ENCODE measurements around the gene MAP3K2. TPM values are rescaled to one million over a fixed set of nuclear protein-coding genes. Genes with fewer than 3 reads are reported as not detected.

Gene MAP3K2
- total RNA-seq, 1 experiment from 2014 or later: 38.7 TPM

GRCh38 chr2:127256381-127256780 is 131.4 kb downstream of the MAP3K2 start:
- Mint-ChIP-seq H3K4me3 (ENCODE audit: unreplicated experiment) (no peak overlapping the region), H3K27me3 (ENCODE audit: insufficient read depth, unreplicated experiment) (no peaks in the 10 kb centered on the region), H3K9me3 (ENCODE audit: unreplicated experiment) (no peaks in the 10 kb centered on the region), H3K27ac (ENCODE audit: unreplicated experiment) (no peak overlapping the region), H3K36me3 (ENCODE audit: insufficient read depth, unreplicated experiment) (peaks cover 46% of the 10 kb centered on the region), H3K4me1 (ENCODE audit: low read depth, unreplicated experiment) (no peaks in the 10 kb centered on the region)
- Histone ChIP-seq H3K4me3 (ENCODE audit: low read depth, low read length) (no peak overlapping the region), H3K36me3 (ENCODE audit: control insufficient read depth, insufficient read depth, low read length) (no peaks in the 10 kb centered on the region; the same call in 1 of the 2 replicates), H3K27me3 (replicated peaks; ENCODE audit: control insufficient read depth, insufficient read depth, low read length) (no peaks in the 10 kb centered on the region), H3K9me3 (no peaks in the 10 kb centered on the region), H3K4me1 (no peaks in the 10 kb centered on the region)
- no peak for TF ChIP-seq CTCF (IDR thresholded peaks at IDR 0.05; ENCODE audit: insufficient read depth in 1 of 2, low read depth in 1 of 2, low read length in 1 of 2, severe bottlenecking in 1 of 2, unreplicated experiment in 1 of 2)
- POLR2A ChIA-PET: no interaction called here
- CTCF ChIA-PET: interaction anchor here (0.8 kb wide), 1 partner anchor 59 kb away, joined by 5 read pairs; no protein-coding TSS in a partner anchor
- no TSS peak for BruUV-seq (replicated peaks)
- DNase-seq: no peak
- intact Hi-C loops (cut with micrococcal nuclease; ENCODE audit: unreplicated experiment): no loop called here

DNA sequence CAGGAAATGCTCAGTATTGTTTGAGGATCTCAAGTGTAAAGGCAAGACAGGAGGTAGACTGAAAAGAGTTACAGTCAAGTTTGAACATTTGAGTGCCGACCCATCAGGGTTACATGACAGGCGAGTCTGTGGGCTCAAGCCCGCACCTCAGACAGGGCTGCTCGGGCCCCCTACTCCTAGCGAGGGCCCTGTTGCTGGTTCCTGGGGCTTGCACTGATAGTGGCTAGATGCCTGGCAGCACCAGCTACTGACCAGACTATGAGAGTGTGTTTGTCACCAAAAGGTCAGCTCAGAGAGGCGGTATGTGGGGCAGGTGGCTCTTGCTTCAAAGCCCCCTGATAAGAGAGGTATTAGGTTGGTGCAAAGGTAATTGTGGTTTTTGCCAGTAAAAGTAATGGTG is 132.1 kb downstream of the MAP3K2 start:
- Mint-ChIP-seq H3K4me1 (ENCODE audit: low read depth, unreplicated experiment) (no peaks in the 10 kb centered on the region), H3K36me3 (ENCODE audit: insufficient read depth, unreplicated experiment) (peaks cover 41% of the 10 kb centered on the region), H3K9me3 (ENCODE audit: unreplicated experiment) (no peaks in the 10 kb centered on the region), H3K27ac (ENCODE audit: unreplicated experiment) (no peak overlapping the region), H3K4me3 (ENCODE audit: unreplicated experiment) (no peak overlapping the region), H3K27me3 (ENCODE audit: insufficient read depth, unreplicated experiment) (no peaks in the 10 kb centered on the region)
- intact Hi-C loops (cut with micrococcal nuclease; ENCODE audit: unreplicated experiment): no loop called here
- Histone ChIP-seq H3K36me3 (ENCODE audit: control insufficient read depth, insufficient read depth, low read length) (no peaks in the 10 kb centered on the region; the same call in 1 of the 2 replicates), H3K4me3 (ENCODE audit: low read depth, low read length) (no peak overlapping the region), H3K27me3 (replicated peaks; ENCODE audit: control insufficient read depth, insufficient read depth, low read length) (no peaks in the 10 kb centered on the region), H3K4me1 (no peaks in the 10 kb centered on the region), H3K9me3 (no peaks in the 10 kb centered on the region)
- no TSS peak for BruUV-seq (replicated peaks)
- no peak for TF ChIP-seq CTCF (IDR thresholded peaks at IDR 0.05; ENCODE audit: insufficient read depth in 1 of 2, low read depth in 1 of 2, low read length in 1 of 2, severe bottlenecking in 1 of 2, unreplicated experiment in 1 of 2)
- no peak for DNase-seq
- ChIA-PET POLR2A (no interaction called here), CTCF (no interaction called here)

DNA sequence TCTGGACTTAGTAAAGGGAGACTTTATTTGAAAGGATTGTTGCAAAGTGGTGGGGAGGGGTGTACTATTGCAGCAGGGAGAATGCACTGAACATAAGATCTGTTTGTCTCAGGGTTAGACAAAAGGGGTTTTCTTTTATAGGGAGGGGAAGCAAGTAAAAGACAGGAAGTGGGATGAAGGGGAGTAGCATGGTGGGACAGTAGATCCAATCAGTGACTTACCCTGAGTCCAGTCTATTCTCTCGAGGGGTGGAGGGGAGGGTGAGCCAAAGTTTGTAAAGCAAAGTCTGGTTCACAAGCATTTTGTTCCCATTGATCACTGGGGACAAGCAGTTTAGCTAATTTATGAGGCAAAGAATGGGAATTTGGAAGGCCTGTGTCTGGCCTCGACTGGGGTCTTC is 132.6 kb downstream of the MAP3K2 start:
- no peaks in the 10 kb centered on the region for H3K4me1 ChIP-seq
- Mint-ChIP-seq H3K4me1 (ENCODE audit: low read depth, unreplicated experiment) (no peaks in the 10 kb centered on the region), H3K27me3 (ENCODE audit: insufficient read depth, unreplicated experiment) (no peaks in the 10 kb centered on the region), H3K4me3 (ENCODE audit: unreplicated experiment) (no peak overlapping the region), H3K27ac (ENCODE audit: unreplicated experiment) (no peak overlapping the region), H3K36me3 (ENCODE audit: insufficient read depth, unreplicated experiment) (peaks cover 41% of the 10 kb centered on the region), H3K9me3 (ENCODE audit: unreplicated experiment) (no peaks in the 10 kb centered on the region)
- POLR2A ChIA-PET: no interaction called here
- no peaks in the 10 kb centered on the region for H3K27me3 ChIP-seq (replicated peaks; ENCODE audit: control insufficient read depth, insufficient read depth, low read length)
- H3K9me3 ChIP-seq: no peaks in the 10 kb centered on the region
- no peaks in the 10 kb centered on the region; the same call in 1 of the 2 replicates for H3K36me3 ChIP-seq (ENCODE audit: control insufficient read depth, insufficient read depth, low read length)
- no TSS peak for BruUV-seq (replicated peaks)
- H3K4me3 ChIP-seq (ENCODE audit: low read depth, low read length): no peak overlapping the region
- CTCF ChIA-PET: no interaction called here
- intact Hi-C loops (cut with micrococcal nuclease; ENCODE audit: unreplicated experiment): no loop called here
- no peak for TF ChIP-seq CTCF (IDR thresholded peaks at IDR 0.05; ENCODE audit: insufficient read depth in 1 of 2, low read depth in 1 of 2, low read length in 1 of 2, severe bottlenecking in 1 of 2, unreplicated experiment in 1 of 2)
- DNase-seq: no peak

Data from Caco-2 (cell line).